HG02798 (cell line): ENCODE results near the gene DLG2.
A peak's percentile ranks its signal among the peaks of the same experiment; 100 is the strongest.
"Not testable (repeated sequence)": the region's sequence is repeated elsewhere in the genome, so short reads cannot be mapped to it uniquely, and the experiment has no call there.

Experiments
- ATAC-seq: cut with Tn5 transposase; IDR thresholded peaks from one replicate; pipeline ENCODE4 v1.9.1; 2021; ENCODE audit warnings: mild to moderate bottlenecking; ENCODE audit not compliant: unreplicated experiment, poor library complexity

The DLG2 gene

GRCh38 chr11:83628622-83629355 lies 1998.4 kb downstream of the DLG2 start:
- ATAC-seq, result no peak

GRCh38 chr11:83625336-83625735 lies 2001.8 kb downstream of the DLG2 start:
- no peak for ATAC-seq

- no peak for ATAC-seq
Observed at GRCh38 chr11:83617671-83618070, 2009.5 kb downstream of the DLG2 start.

- peak; percentile 26 for ATAC-seq
Observed at GRCh38 chr11:83613767-83614121, 2013.4 kb downstream of the DLG2 start.

GRCh38 chr11:83612891-83613766 lies 2014.0 kb downstream of the DLG2 start:
- peak; percentile 82 for ATAC-seq

- no peak for ATAC-seq
Observed at GRCh38 chr11:83611600-83611999, 2015.5 kb downstream of the DLG2 start.

- ATAC-seq, result no peak
Observed at GRCh38 chr11:83611031-83611430, 2016.1 kb downstream of the DLG2 start.

- no peak for ATAC-seq
Observed at GRCh38 chr11:83609191-83609590, 2018.0 kb downstream of the DLG2 start.

- no peak for ATAC-seq
Observed at GRCh38 chr11:83608571-83608970, 2018.6 kb downstream of the DLG2 start.

- no peak for ATAC-seq
Observed at GRCh38 chr11:83601914-83602527, 2025.1 kb downstream of the DLG2 start.

- ATAC-seq, result no peak
Observed at GRCh38 chr11:83601201-83601913, 2025.8 kb downstream of the DLG2 start.

GRCh38 chr11:83600661-83601060 lies 2026.5 kb downstream of the DLG2 start:
- no peak for ATAC-seq

- no peak for ATAC-seq
Observed at GRCh38 chr11:83599066-83599465, 2028.1 kb downstream of the DLG2 start.

- not testable (repeated sequence) for ATAC-seq
Observed at GRCh38 chr11:83587797-83588196, 2039.3 kb downstream of the DLG2 start.

- ATAC-seq, result peak; percentile 97
Observed at GRCh38 chr11:83583757-83584366, 2043.3 kb downstream of the DLG2 start.

GRCh38 chr11:83574519-83574918 lies 2052.6 kb downstream of the DLG2 start:
- no peak for ATAC-seq

GRCh38 chr11:83572581-83573496 lies 2054.3 kb downstream of the DLG2 start:
- ATAC-seq, result no peak

GRCh38 chr11:83571302-83571701 lies 2055.8 kb downstream of the DLG2 start:
- no peak for ATAC-seq
